ENCODE results near the gene COX19.

Gene COX19

DNA sequence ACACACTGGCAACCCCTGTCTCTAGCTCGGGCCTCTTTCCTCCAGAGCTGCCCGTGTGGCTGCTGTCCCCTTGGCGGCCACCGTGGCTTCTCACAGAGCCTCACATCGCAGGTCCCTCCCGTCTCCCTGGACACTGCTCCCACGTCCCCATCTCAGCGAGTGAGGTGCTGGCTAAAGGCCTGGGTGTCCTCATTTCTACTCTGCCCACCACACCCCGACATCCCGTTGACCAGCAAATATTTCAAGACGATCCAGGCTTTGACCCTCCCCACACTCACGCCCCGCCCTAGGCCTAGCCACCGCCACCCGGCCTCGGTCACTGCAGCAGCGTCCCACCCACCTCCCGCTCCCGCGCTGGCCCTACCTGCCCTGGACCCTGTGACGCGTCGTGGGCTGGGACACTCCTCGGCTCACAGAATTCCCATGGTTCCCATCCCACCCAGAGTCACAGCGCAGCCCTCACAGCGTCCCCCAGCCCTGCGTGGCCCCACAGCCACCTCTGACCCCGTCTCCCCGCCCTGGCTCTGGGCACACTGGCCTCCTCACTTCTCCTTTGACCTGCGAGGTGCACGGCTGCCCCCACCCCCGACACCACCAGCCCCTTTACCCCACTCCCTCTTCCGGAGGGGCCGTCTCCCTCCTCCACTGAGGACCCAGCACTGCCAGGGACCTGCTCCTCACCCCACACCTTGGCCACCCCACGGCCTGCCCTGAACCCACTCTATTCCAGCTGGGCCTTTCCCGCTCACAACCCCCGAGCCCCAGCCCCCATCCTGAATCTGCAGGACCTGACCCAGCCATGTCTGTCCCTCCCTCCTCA is 27.7 kb downstream of the COX19 start:
- TF ChIP-seq, protein P1, sequence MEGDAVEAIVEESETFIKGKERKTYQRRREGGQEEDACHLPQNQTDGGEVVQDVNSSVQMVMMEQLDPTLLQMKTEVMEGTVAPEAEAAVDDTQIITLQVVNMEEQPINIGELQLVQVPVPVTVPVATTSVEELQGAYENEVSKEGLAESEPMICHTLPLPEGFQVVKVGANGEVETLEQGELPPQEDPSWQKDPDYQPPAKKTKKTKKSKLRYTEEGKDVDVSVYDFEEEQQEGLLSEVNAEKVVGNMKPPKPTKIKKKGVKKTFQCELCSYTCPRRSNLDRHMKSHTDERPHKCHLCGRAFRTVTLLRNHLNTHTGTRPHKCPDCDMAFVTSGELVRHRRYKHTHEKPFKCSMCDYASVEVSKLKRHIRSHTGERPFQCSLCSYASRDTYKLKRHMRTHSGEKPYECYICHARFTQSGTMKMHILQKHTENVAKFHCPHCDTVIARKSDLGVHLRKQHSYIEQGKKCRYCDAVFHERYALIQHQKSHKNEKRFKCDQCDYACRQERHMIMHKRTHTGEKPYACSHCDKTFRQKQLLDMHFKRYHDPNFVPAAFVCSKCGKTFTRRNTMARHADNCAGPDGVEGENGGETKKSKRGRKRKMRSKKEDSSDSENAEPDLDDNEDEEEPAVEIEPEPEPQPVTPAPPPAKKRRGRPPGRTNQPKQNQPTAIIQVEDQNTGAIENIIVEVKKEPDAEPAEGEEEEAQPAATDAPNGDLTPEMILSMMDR (IDR thresholded peaks at IDR 0.05; ENCODE audit: insufficient read depth, low read length) = no peak
- no peak for TF ChIP-seq SPI1 (IDR thresholded peaks at IDR 0.05; ENCODE audit: borderline replicate concordance, low read depth)
- no peak for TF ChIP-seq GABPA (IDR thresholded peaks at IDR 0.05; ENCODE audit: low read depth)
- no peak for TF ChIP-seq POLR2AphosphoS5 (IDR thresholded peaks at IDR 0.05; ENCODE audit: low read depth)
- TF ChIP-seq, protein P2, sequence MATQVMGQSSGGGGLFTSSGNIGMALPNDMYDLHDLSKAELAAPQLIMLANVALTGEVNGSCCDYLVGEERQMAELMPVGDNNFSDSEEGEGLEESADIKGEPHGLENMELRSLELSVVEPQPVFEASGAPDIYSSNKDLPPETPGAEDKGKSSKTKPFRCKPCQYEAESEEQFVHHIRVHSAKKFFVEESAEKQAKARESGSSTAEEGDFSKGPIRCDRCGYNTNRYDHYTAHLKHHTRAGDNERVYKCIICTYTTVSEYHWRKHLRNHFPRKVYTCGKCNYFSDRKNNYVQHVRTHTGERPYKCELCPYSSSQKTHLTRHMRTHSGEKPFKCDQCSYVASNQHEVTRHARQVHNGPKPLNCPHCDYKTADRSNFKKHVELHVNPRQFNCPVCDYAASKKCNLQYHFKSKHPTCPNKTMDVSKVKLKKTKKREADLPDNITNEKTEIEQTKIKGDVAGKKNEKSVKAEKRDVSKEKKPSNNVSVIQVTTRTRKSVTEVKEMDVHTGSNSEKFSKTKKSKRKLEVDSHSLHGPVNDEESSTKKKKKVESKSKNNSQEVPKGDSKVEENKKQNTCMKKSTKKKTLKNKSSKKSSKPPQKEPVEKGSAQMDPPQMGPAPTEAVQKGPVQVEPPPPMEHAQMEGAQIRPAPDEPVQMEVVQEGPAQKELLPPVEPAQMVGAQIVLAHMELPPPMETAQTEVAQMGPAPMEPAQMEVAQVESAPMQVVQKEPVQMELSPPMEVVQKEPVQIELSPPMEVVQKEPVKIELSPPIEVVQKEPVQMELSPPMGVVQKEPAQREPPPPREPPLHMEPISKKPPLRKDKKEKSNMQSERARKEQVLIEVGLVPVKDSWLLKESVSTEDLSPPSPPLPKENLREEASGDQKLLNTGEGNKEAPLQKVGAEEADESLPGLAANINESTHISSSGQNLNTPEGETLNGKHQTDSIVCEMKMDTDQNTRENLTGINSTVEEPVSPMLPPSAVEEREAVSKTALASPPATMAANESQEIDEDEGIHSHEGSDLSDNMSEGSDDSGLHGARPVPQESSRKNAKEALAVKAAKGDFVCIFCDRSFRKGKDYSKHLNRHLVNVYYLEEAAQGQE (IDR thresholded peaks at IDR 0.05; ENCODE audit: insufficient replicate concordance, low read depth) = no peak
- no peak overlapping the region for H3K4me3 ChIP-seq (replicated peaks; ENCODE audit: insufficient read depth, low read length)
- H3K27ac ChIP-seq (replicated peaks) = no peak overlapping the region
- H3K27me3 ChIP-seq (ENCODE audit: insufficient read depth, poor library complexity, severe bottlenecking) = no peaks in the 10 kb centered on the region
- no peak for DNase-seq (ENCODE audit: low read depth in 1 of 2, low spot score in 1 of 2)

DNA sequence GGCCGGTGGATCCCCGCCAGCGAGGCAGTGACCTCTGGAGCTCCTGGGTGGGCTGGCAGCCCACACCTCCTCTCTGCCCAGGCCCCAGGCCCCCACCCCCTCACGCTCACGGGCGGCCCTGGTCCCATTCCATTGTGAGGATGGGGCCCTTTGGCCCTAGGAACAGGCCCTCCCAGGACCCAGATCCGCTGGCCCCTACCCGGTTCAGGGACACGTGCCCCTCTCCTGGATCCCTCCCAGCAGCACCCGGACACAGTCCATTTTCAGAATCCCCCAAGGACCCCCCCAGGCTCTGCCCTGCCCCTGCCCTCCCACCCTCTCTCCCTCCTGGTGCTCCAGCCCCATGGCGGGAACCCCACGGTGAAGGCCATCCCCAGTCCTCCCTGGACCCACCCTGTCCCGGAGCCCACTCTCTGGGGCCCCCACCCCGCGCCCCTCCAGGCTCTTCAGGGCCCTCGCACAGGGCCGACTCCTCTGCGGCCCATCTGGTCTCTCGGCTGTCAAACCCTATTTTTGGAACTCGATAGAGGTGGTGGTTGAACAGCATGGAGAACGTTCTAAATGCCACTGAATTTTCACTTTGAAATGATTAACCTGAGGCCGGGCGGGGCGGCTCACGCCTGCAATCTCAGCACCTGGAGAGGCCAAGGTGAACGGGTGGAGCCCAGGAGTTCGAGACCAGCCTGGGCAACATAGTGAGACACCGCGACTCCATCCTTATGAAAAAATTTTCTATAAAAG is 28.9 kb downstream of the COX19 start:
- H3K4me3 ChIP-seq (replicated peaks; ENCODE audit: insufficient read depth, low read length) = no peak overlapping the region
- no peak overlapping the region for H3K27ac ChIP-seq (replicated peaks)
- no peak for DNase-seq (ENCODE audit: low read depth in 1 of 2, low spot score in 1 of 2)
- no peaks in the 10 kb centered on the region for H3K27me3 ChIP-seq (ENCODE audit: insufficient read depth, poor library complexity, severe bottlenecking)
- TF ChIP-seq, protein P2 (IDR thresholded peaks at IDR 0.05; ENCODE audit: insufficient replicate concordance, low read depth) = no peak
- TF ChIP-seq, protein P1 (IDR thresholded peaks at IDR 0.05; ENCODE audit: insufficient read depth, low read length) = no peak
- no peak for TF ChIP-seq GABPA (IDR thresholded peaks at IDR 0.05; ENCODE audit: low read depth)
- TF ChIP-seq POLR2AphosphoS5 (IDR thresholded peaks at IDR 0.05; ENCODE audit: low read depth) = no peak
- no peak for TF ChIP-seq SPI1 (IDR thresholded peaks at IDR 0.05; ENCODE audit: borderline replicate concordance, low read depth)

DNA sequence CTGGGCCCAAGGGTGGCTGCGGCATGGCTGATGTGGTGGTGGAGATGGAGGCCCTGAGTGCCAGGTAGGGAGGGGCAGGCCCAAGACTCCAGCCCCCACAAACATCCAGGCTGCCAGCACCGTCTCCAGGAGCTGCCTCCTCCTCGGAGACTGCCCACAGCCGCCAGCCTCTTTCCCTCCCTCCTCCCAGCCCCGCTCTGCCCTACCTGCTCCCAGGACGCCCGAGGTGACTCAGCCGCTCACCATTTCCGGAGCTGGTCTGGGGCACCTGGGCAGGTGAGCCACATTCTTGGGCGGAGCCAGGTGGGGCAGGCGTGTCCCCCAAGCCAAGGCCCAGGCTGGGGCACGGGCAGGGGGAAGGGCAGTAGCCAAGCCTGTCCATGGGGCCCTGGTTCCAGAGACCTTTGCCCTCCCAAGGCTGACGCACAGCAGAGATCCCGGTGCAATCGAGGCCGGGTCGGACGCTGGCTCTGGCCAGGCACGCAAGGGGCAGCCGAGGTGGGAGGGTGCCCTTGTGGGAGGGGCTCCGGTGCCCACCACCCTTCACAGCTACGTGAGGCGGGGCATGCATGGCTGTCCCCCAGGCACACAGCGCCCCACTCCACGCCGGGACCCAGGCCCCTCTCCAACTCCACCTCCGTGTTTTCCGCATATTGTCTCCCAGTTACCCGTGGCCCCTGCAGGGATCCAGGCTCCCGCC is 29.6 kb downstream of the COX19 start:
- Histone ChIP-seq H3K27me3 (ENCODE audit: insufficient read depth, poor library complexity, severe bottlenecking) (no peaks in the 10 kb centered on the region), H3K4me3 (replicated peaks; ENCODE audit: insufficient read depth, low read length) (no peak overlapping the region), H3K27ac (replicated peaks) (no peak overlapping the region)
- DNase-seq (ENCODE audit: low read depth in 1 of 2, low spot score in 1 of 2) = no peak
- TF ChIP-seq, protein P1 (IDR thresholded peaks at IDR 0.05; ENCODE audit: insufficient read depth, low read length) = no peak
- TF ChIP-seq POLR2AphosphoS5 (IDR thresholded peaks at IDR 0.05; ENCODE audit: low read depth) (no peak), SPI1 (IDR thresholded peaks at IDR 0.05; ENCODE audit: borderline replicate concordance, low read depth) (no peak), GABPA (IDR thresholded peaks at IDR 0.05; ENCODE audit: low read depth) (no peak)
